ENCODE measurements around the gene PCID2. TPM values are rescaled to one million over a fixed set of nuclear protein-coding genes. Genes with fewer than 3 reads are reported as not detected.

Gene PCID2
- total RNA-seq, 1 donor from 2014 or later, result 61.3 TPM

DNA sequence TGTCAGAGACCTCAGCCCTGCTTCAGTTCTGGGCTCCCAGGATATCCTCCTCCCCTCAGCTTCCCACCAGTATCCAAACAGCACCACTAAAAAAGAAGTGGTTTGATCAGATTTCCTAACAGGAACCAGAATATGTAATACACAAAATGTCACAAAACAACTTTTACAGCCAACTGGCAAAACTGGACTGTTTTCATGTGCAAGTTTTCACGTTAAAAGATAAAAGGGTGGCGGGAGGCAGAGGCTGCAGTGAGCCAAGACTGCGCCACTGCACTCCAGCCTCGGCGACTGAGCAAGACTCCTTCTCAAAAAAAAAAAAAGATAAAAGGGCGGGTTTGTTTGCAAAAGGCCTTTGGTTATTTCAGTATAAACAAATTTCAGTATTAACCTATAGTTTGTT lies 13.1 kb downstream of the PCID2 start:
- no peak for ATAC-seq

GRCh38 chr13:113192902-113193301 lies 15.6 kb downstream of the PCID2 start:
- intact Hi-C loops (cut with micrococcal nuclease), result no loop called here
- no peak for DNase-seq
- ATAC-seq, result no peak

More for the DNA sequence above, 13.1 kb downstream of the PCID2 start:
- intact Hi-C loops (cut with micrococcal nuclease), result no loop called here
- no peak for DNase-seq

GRCh38 chr13:113192279-113192678 lies 16.2 kb downstream of the PCID2 start:
- DNase-seq, result no peak
- ATAC-seq, result no peak
- intact Hi-C loops (cut with micrococcal nuclease), result no loop called here

- ATAC-seq (no peak), DNase-seq (no peak)
- intact Hi-C loops (cut with micrococcal nuclease), result no loop called here
Measured at GRCh38 chr13:113190181-113190580, 18.3 kb downstream of the PCID2 start.

DNA sequence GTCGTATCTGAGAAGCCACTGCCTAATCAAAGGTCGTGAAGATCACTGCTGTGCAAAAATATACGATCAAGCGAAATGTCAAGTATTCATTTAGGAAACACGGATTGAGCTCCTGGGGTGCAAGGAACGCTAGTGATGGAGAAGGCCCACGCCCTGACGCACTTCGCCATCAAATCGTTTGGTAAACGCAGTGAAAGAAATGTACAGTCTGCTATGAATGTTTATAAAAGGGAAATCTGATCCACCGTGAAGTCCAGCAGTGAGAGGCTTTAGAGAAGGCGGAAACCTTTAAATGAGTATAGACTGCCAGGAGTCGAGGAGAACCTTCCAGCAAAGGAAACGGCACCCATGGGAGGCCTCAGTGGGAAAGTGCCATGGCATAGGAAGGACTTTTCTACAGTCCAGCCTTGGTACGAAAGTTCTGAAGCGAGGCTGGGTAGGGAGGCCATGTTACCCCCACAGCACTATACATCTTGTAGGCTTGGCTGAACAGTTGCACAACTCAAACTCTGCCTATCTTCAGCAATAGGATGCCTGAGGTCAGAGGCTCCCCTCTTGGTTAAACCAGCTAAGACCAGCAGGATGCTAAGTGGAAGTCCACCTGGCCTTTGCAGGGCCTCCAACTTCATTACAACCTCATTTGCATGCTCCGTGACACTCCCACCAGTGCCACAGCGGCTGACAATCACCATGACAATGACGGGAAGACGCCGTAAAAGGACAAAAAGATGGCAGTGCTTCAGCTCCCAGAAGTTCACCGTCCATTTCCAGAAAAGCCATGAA lies 20.4 kb downstream of the PCID2 start:
- ATAC-seq, result no peak
- DNase-seq, result no peak
- intact Hi-C loops (cut with micrococcal nuclease), result no loop called here

GRCh38 chr13:113187263-113187669 lies 21.2 kb downstream of the PCID2 start:
- DNase-seq (peak; percentile 89), ATAC-seq (peak; percentile 99)
- intact Hi-C loops (cut with micrococcal nuclease), result no loop called here

DNA sequence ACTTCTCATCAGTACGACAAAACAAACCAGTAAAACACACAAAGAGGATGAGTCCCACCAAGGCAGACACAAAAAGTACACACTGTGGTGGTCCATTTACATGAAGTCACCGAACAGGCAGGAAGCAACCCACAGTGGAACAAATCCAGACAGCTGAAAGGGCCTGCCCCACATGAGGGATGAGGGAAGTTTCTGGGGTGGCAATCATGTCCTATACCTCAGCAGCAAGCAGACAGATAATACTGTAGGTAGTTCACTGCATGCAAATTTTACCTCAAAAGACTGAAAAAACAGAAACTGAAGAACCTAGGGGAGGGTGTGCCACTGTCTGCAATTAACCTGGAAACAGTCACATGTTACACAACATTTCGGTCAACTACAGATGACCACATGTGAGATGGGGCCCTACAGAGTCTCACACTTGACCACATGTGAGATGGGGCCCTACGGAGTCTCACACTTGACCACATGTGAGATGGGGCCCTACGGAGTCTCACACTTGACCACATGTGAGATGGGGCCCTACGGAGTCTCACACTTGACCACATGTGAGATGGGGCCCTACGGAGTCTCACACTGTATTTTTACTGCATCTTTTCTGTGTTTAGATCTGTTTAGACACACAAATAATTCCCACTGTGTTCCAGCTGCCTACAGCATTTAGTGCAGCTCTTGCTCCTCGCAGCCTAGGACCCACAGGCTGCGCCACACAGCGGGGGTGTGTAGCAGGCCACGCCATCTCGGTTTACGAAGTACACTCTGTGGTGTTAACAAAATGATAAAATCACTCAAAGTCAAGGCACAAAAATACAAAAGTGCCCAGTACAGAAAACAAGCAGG lies 22.2 kb downstream of the PCID2 start:
- intact Hi-C loops (cut with micrococcal nuclease), result no loop called here
- no peak for ATAC-seq

DNA sequence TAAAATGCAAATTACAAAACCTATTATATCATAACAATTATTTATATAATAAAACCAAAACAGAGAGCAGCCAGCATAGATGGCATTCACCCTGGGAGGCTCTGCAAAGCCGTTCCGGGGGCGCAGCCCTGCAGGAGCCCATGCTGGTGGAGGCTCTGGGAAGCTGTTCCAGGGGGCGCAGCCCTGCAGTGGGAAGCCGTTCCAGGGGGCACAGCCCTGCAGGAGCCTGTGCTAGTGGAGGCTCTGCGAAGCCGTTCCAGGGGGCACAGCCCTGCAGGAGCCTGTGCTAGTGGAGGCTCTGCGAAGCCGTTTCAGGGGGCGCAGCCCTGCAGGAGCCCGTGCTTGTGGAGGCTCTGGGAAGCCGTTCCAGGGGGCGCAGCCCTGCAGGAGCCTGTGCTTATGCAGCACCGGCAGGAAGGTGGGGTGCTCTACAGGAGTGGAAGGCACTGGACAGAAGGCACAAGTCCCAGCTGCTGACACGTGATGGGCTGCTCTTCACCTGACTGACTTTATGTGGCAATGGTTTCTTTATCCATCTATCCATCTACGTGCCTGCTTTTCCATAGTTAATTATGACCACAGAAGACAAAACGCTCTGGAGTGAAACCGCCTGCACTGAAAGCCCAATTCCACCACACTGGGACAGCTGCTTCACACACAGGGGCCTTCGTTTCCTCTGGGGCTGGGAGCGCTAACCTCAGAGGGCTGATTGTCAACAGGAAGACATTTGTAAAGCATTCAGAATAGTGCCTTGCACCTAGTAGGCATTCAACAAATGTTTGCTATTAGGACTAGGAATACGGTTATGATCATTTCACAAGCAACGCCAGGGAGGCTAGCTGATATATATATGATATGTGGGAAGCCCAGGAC lies 23.7 kb downstream of the PCID2 start:
- ATAC-seq (no peak), DNase-seq (no peak)
- intact Hi-C loops (cut with micrococcal nuclease), result no loop called here

More for the DNA sequence above, 22.2 kb downstream of the PCID2 start:
- DNase-seq, result no peak

DNA sequence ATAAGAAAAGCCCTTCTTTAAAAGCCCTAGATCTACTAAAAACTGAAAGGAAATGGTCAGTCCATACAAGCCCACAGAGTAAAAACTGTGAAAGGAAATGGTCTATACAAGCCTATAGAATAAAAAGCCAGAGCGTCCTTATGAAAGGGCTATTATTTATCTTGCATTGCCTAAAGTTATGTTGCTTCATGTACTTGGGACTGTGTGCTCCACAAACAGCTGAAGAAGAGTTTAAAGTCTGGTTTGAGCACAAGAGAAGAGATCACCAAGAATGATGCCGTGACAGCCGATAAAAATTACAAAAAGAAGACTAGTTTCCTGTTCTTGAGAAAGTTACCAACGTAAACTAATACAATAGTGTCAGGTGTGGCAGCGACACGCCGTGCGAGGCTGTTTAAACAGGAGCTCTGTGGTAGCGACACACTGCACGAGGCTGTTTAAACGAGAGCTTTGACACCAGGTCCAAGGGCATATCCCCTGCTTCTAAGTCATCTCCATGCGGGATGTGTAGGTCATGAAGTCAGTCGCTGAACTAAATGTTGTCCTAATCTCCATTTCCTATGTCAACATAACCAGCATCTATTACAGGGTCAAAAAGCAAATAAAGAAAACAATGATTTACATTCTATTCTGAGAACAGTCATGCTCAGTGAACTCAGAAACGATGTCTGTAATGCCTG lies 24.9 kb downstream of the PCID2 start:
- ATAC-seq, result no peak
- DNase-seq, result no peak
- intact Hi-C loops (cut with micrococcal nuclease), result no loop called here

DNA sequence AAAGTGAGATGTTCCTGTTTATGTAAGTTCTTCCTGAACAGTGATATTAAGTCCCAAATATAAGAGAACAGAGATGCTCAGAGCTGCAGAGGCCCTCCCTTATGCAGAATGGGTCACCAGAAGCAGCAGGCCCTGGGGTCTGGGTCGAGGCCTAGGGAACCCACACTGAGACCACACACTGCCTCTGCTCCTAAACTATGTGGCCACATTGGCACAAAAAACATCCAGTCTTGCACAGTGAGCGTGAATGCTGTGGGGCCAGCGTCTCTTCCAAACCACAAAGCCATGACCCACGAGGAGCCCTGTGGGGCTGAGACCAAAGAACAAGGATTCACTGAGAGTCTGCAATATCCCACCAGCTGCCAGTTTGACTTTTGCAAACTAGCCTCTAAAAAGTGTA lies 26.4 kb downstream of the PCID2 start:
- ATAC-seq, result no peak
- no peak for DNase-seq
- intact Hi-C loops (cut with micrococcal nuclease), result no loop called here

GRCh38 chr13:113179374-113180230 lies 28.9 kb downstream of the PCID2 start:
- DNase-seq (no peak), ATAC-seq (peak; percentile 56)
- intact Hi-C loops (cut with micrococcal nuclease), result no loop called here

- intact Hi-C loops (cut with micrococcal nuclease), result no loop called here
- no peak for ATAC-seq
Measured at GRCh38 chr13:113178896-113179167, 29.6 kb downstream of the PCID2 start.

DNA sequence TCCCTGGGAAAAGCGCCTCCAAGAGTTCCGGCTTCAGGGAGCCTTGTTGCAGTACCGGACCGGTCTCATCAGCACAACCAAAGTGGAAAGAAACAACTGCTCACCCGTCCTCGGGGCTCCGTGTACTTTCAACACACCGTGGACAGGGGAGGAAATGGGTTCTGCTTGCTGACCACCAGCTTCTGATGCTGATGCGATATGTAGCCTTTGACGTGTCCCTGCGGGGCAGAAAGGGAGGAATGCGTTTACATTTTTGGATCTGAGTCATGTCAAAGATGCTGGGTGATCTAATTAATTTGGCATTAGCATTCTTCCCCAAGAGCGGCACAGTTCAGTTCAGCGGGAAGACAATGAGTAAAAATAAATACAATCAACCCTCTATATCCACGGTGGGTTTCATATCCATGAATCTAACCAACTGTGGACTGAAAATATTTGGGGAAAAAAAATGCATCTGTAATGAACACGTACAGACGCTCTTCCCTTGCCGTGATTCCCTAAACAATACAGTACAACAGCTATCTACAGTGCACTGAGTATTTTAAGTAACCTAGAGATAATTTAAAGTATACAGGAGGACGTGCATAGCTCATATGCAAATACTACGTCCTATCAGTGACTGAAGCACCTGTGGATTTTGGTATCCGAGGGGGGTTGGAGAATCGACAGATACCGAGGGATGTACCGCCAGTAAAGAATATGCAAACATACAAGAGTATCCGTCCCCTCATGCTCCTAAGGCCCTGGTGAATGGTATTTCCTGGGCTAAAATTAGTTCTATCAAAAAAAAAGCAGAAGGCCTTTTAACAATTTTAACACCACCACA lies 30.2 kb downstream of the PCID2 start:
- DNase-seq (no peak), ATAC-seq (peak; percentile 26)
- intact Hi-C loops (cut with micrococcal nuclease), result no loop called here

More at GRCh38 chr13:113178896-113179167, 29.6 kb downstream of the PCID2 start:
- no peak for DNase-seq

- ATAC-seq (no peak), DNase-seq (no peak)
- intact Hi-C loops (cut with micrococcal nuclease), result no loop called here
Measured at GRCh38 chr13:113176822-113177221, 31.6 kb downstream of the PCID2 start.

DNA sequence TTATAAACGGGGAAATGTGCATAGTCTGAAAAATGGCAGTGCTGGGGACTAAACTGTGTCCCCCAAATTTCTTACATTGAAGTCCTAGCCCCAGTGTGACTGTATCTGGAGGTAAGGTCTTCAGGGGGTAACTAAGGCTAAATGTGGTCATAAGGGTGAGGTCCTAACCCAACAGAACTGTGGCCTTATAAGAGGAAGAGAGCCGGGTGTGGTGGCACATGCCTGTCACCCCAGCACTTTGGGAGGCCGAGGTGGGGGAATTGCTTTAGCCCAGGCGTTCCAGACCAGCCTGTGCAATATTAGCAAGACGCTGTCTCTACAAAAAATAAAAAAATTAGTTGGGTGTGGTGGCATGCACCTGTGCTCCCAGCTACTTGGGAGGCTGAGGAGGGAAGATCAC lies 32.2 kb downstream of the PCID2 start:
- DNase-seq, result no peak
- ATAC-seq, result peak; percentile 45
- intact Hi-C loops (cut with micrococcal nuclease), result no loop called here

DNA sequence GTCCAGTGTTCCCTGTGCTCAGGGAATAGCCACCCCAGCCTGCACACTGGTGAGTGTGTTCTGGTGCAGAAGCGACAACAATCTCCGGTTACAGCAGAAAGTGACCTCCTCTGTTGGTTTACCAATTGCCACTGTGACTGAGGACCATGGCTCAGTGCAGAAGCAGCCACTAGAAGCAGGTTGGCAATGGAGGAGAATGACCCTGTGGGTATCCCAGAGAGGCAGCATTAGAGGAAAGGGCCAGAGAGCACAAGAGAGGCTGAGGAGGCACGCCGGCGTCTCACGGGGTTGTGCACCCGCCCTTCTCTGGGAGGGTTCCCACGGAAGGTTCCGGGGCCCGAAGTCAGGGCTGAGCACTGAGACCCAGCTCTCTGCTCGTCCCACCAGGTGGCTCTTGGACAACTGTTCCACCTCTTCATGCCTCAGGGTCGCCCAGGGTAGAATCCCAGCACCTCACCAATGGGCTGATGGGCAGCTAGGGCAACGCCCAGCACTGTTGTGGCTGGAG lies 36.0 kb downstream of the PCID2 start:
- no peak for ATAC-seq
- intact Hi-C loops (cut with micrococcal nuclease), result no loop called here
- DNase-seq, result no peak

Measured in left ventricle myocardium superior (tissue), 1 donor.